IgD-negative memory B cell (primary cell): ENCODE data around the gene PPP1R3C. TPM values are rescaled to one million over a fixed set of nuclear protein-coding genes. Genes with fewer than 3 reads are reported as not detected.

ENCODE experiments used
- H3K27ac Mint-ChIP-seq, 3 donors: one replicate each; pipeline ENCODE4 v1.8.0; 2020 to 2022; ENCODE audit warnings: mild to moderate bottlenecking in 3 of 3, mixed read lengths in 3 of 3, moderate library complexity in 1 of 3
- H3K27me3 Mint-ChIP-seq: one replicate; pipeline ENCODE4 v1.8.0; 2021; ENCODE audit warnings: mixed read lengths
- H3K36me3 Mint-ChIP-seq: one replicate; pipeline ENCODE4 v1.8.0; 2020; ENCODE audit warnings: mild to moderate bottlenecking, mixed read lengths
- H3K4me1 Mint-ChIP-seq, 3 donors: one replicate each; pipeline ENCODE4 v1.8.0; 2020 to 2022; ENCODE audit warnings: mixed read lengths in 3 of 3, mild to moderate bottlenecking in 1 of 3
- H3K4me3 Mint-ChIP-seq, 4 donors: one replicate each; pipeline ENCODE4 v1.8.0; 2020 to 2022; ENCODE audit warnings: mild to moderate bottlenecking in 4 of 4, mixed read lengths in 4 of 4, moderate library complexity in 3 of 4
- H3K9me3 Mint-ChIP-seq, 3 donors: one replicate each; pipeline ENCODE4 v1.8.0; 2020 to 2021; ENCODE audit warnings: mixed read lengths in 3 of 3, mild to moderate bottlenecking in 1 of 3
- polyA plus RNA-seq: library from polyadenylated mRNA; unstranded; fragments of 300-500 nt; fragmentation: Illumina TruSeq; gene quantifications from one replicate; pipeline ENCODE4 v1.2.3, GENCODE V29; 2021

PPP1R3C gene
- polyA plus RNA-seq, 1 donor from 2014 or later: not detected

GRCh38 chr10:91616137-91616536 is 16.7 kb downstream of the PPP1R3C start:
- Mint-ChIP-seq H3K27ac (no peak overlapping the region), H3K27me3 (peaks cover 14% of the 10 kb centered on the region), H3K4me3 (no peak overlapping the region), H3K36me3 (no peaks in the 10 kb centered on the region), H3K4me1 (no peaks in the 10 kb centered on the region), H3K9me3 (no peaks in the 10 kb centered on the region)

- H3K4me3 Mint-ChIP-seq: no peak overlapping the region
- no peaks in the 10 kb centered on the region for H3K4me1 Mint-ChIP-seq
- no peak overlapping the region for H3K27ac Mint-ChIP-seq
- peaks cover 21% of the 10 kb centered on the region for H3K27me3 Mint-ChIP-seq
- H3K36me3 Mint-ChIP-seq: no peaks in the 10 kb centered on the region
- no peaks in the 10 kb centered on the region for H3K9me3 Mint-ChIP-seq
These were observed 18.6 kb downstream of the PPP1R3C start for GRCh38 chr10:91614225-91614624.

GRCh38 chr10:91613411-91614187 is 19.3 kb downstream of the PPP1R3C start:
- Mint-ChIP-seq H3K4me3 (no peak overlapping the region), H3K36me3 (no peaks in the 10 kb centered on the region)

GRCh38 chr10:91610919-91611318 is 22.0 kb downstream of the PPP1R3C start:
- H3K27me3 Mint-ChIP-seq: peaks cover 18% of the 10 kb centered on the region
- no peaks in the 10 kb centered on the region for H3K36me3 Mint-ChIP-seq
- no peaks in the 10 kb centered on the region for H3K4me1 Mint-ChIP-seq
- peaks cover 0 to 5% (median 2%) of the 10 kb centered on the region in 3 donors for H3K9me3 Mint-ChIP-seq
- H3K4me3 Mint-ChIP-seq: no peak overlapping the region
- H3K27ac Mint-ChIP-seq: no peak overlapping the region

More at GRCh38 chr10:91613411-91614187, 19.3 kb downstream of the PPP1R3C start:
- peak overlapping the region in 1 of 3 donors; percentile 6 for H3K27ac Mint-ChIP-seq
- peaks cover 21% of the 10 kb centered on the region for H3K27me3 Mint-ChIP-seq
- no peaks in the 10 kb centered on the region for H3K9me3 Mint-ChIP-seq
- no peaks in the 10 kb centered on the region for H3K4me1 Mint-ChIP-seq

GRCh38 chr10:91610444-91610843 is 22.4 kb downstream of the PPP1R3C start:
- Mint-ChIP-seq H3K27ac (no peak overlapping the region), H3K36me3 (no peaks in the 10 kb centered on the region), H3K4me1 (no peaks in the 10 kb centered on the region), H3K27me3 (peaks cover 16% of the 10 kb centered on the region), H3K4me3 (no peak overlapping the region), H3K9me3 (peaks cover 0 to 8% (median 5%) of the 10 kb centered on the region in 3 donors)

- Mint-ChIP-seq H3K27me3 (peaks cover 16% of the 10 kb centered on the region), H3K36me3 (no peaks in the 10 kb centered on the region), H3K4me3 (no peak overlapping the region), H3K27ac (no peak overlapping the region), H3K9me3 (peaks cover 0 to 8% (median 6%) of the 10 kb centered on the region in 3 donors), H3K4me1 (no peaks in the 10 kb centered on the region)
These were observed 25.0 kb downstream of the PPP1R3C start for GRCh38 chr10:91607646-91608403.

- Mint-ChIP-seq H3K36me3 (no peaks in the 10 kb centered on the region), H3K27ac (no peak overlapping the region), H3K4me1 (no peaks in the 10 kb centered on the region), H3K4me3 (no peak overlapping the region), H3K27me3 (peaks cover 8% of the 10 kb centered on the region), H3K9me3 (peaks cover 0 to 8% (median 6%) of the 10 kb centered on the region in 3 donors)
These were observed 26.9 kb downstream of the PPP1R3C start for GRCh38 chr10:91605968-91606367.

GRCh38 chr10:91604553-91605534 is 28.0 kb downstream of the PPP1R3C start:
- Mint-ChIP-seq H3K4me3 (no peak overlapping the region), H3K9me3 (peaks cover 0 to 9% (median 8%) of the 10 kb centered on the region in 3 donors), H3K27me3 (no peaks in the 10 kb centered on the region), H3K27ac (no peak overlapping the region), H3K36me3 (no peaks in the 10 kb centered on the region), H3K4me1 (no peaks in the 10 kb centered on the region)

GRCh38 chr10:91603931-91604331 is 28.9 kb downstream of the PPP1R3C start:
- Mint-ChIP-seq H3K4me3 (no peak overlapping the region), H3K27me3 (no peaks in the 10 kb centered on the region), H3K4me1 (no peaks in the 10 kb centered on the region), H3K9me3 (peaks cover 0 to 9% (median 8%) of the 10 kb centered on the region in 3 donors), H3K27ac (no peak overlapping the region), H3K36me3 (no peaks in the 10 kb centered on the region)

GRCh38 chr10:91602868-91603568 is 29.9 kb downstream of the PPP1R3C start:
- Mint-ChIP-seq H3K9me3 (peaks cover 0 to 9% (median 8%) of the 10 kb centered on the region in 3 donors), H3K4me1 (no peaks in the 10 kb centered on the region), H3K4me3 (no peak overlapping the region), H3K27me3 (no peaks in the 10 kb centered on the region), H3K36me3 (no peaks in the 10 kb centered on the region), H3K27ac (no peak overlapping the region)

GRCh38 chr10:91602449-91602848 is 30.4 kb downstream of the PPP1R3C start:
- no peak overlapping the region for H3K4me3 Mint-ChIP-seq
- no peaks in the 10 kb centered on the region for H3K36me3 Mint-ChIP-seq
- H3K4me1 Mint-ChIP-seq: no peaks in the 10 kb centered on the region
- H3K27me3 Mint-ChIP-seq: no peaks in the 10 kb centered on the region
- H3K27ac Mint-ChIP-seq: no peak overlapping the region
- H3K9me3 Mint-ChIP-seq: peaks cover 0 to 9% (median 8%) of the 10 kb centered on the region in 3 donors

- Mint-ChIP-seq H3K27me3 (no peaks in the 10 kb centered on the region), H3K4me1 (no peaks in the 10 kb centered on the region), H3K4me3 (no peak overlapping the region), H3K9me3 (peaks cover 0 to 7% (median 6%) of the 10 kb centered on the region in 3 donors), H3K27ac (no peak overlapping the region), H3K36me3 (no peaks in the 10 kb centered on the region)
These were observed 31.7 kb downstream of the PPP1R3C start for GRCh38 chr10:91601212-91601611.

GRCh38 chr10:91598211-91598977 is 34.5 kb downstream of the PPP1R3C start:
- Mint-ChIP-seq H3K4me3 (no peak overlapping the region), H3K27me3 (peaks cover 4% of the 10 kb centered on the region), H3K36me3 (peaks cover 1% of the 10 kb centered on the region), H3K27ac (no peak overlapping the region), H3K4me1 (no peaks in the 10 kb centered on the region), H3K9me3 (peaks cover 0 to 2% (median 0%) of the 10 kb centered on the region in 3 donors)
